Panc1 (cell line): Measurements from ENCODE around the gene SLC7A9. TPM values are rescaled to one million over a fixed set of nuclear protein-coding genes. Genes with fewer than 3 reads are reported as not detected.
"Not testable (repeated sequence)": the region's sequence is repeated elsewhere in the genome, so short reads cannot be mapped to it uniquely, and the experiment has no call there.

Experiments
- ATAC-seq: fragments of 200-7000 bp; cut with Tn5 transposase; 2 replicates; pipeline ENCODE4 v1.9.1; 2020; ENCODE audit warnings: mild to moderate bottlenecking, moderate library complexity
- BruUV-seq: library from RNA; stranded (reverse); fragments of 400-500 nt; replicated peaks from 2 replicates; lab custom pipeline; 2021; lab: Mats Ljungman, UMichigan
- CTCF ChIA-PET: fragments of 300-600 bp; sonication (Branson Sonifier 250); formaldehyde crosslinking; loops from one replicate; lab custom pipeline; 2022; ENCODE audit warnings: antibody characterized with exemption; lab: Charles Lee
- POLR2A ChIA-PET: fragments of 300-600 bp; sonication (Branson Sonifier 250); formaldehyde crosslinking; loops from one replicate; lab custom pipeline; 2022; ENCODE audit warnings: antibody characterized with exemption; lab: Charles Lee
- DNase-seq: peaks from one replicate; pipeline ENCODE4 v3.0.0-alpha.2; 2010; ENCODE audit warnings: low read depth, low spot score
- H3K27ac ChIP-seq: 2 replicates; pipeline ENCODE4 v1.5.1; 2011; ENCODE audit warnings: mild to moderate bottlenecking, low read length, inconsistent platforms
- H3K27me3 ChIP-seq: fragments of 200-500 bp; sonication (Bioruptor generic); 2 replicates; pipeline ENCODE4 v1.6.0; 2014; ENCODE audit warnings: low read length, inconsistent platforms; ENCODE audit not compliant: control insufficient read depth, insufficient read depth
- H3K36me3 ChIP-seq: fragments of 200-500 bp; sonication (Bioruptor generic); 2 replicates; pipeline ENCODE4 v1.5.1; 2014; ENCODE audit warnings: inconsistent platforms, mild to moderate bottlenecking, low read length, moderate library complexity; ENCODE audit not compliant: control insufficient read depth, insufficient read depth
- H3K4me1 ChIP-seq: 2 replicates; pipeline ENCODE4 v1.5.1; 2011; ENCODE audit warnings: inconsistent platforms, mild to moderate bottlenecking, low read length, moderate library complexity; ENCODE audit not compliant: control insufficient read depth, insufficient read depth
- H3K4me3 ChIP-seq, 2 experiments: 2 replicates each; pipeline ENCODE4 v1.5.1; 2011 to 2012; ENCODE audit warnings: low read depth in 2 of 2, low read length in 2 of 2, mild to moderate bottlenecking in 2 of 2, inconsistent platforms in 1 of 2, moderate library complexity in 1 of 2
- H3K9me3 ChIP-seq: fragments of 200-500 bp; sonication (Bioruptor generic); 2 replicates; pipeline ENCODE4 v1.5.1; 2014; ENCODE audit warnings: low read depth, mild to moderate bottlenecking, inconsistent platforms, low read length, moderate library complexity; ENCODE audit not compliant: control insufficient read depth, insufficient read depth
- POLR2AphosphoS5 ChIP-seq: IDR thresholded peaks from 2 replicates; pipeline ENCODE4 v1.6.1; 2012; ENCODE audit warnings: mild to moderate bottlenecking, low read depth, low read length, moderate library complexity
- SIN3A ChIP-seq: IDR thresholded peaks from 2 replicates; pipeline ENCODE4 v1.6.1; 2012; ENCODE audit warnings: low read depth, mild to moderate bottlenecking, low read length, moderate library complexity, borderline replicate concordance; ENCODE audit not compliant: insufficient read depth
- TCF7L2 ChIP-seq: IDR thresholded peaks from 2 replicates; pipeline ENCODE4 v1.6.1; 2011; ENCODE audit warnings: mild to moderate bottlenecking, low read depth, low read length, inconsistent platforms
- in situ Hi-C: cut with HindIII; loops from 2 replicates; pipeline ENCODE4 v1.10.0; 2016; ENCODE audit warnings: low sequenced_read_pairs, low pct_unique_long_range_greater_than_20kb
- intact Hi-C: fragments of 100-400 bp; cut with micrococcal nuclease; formaldehyde crosslinking; loops from one replicate; pipeline ENCODE4 v1.10.0; 2022; ENCODE audit not compliant: unreplicated experiment
- total RNA-seq: library from RNA; stranded (reverse); gene quantifications from one replicate; pipeline ENCODE4 v1.2.1, GENCODE V29; 2021; ENCODE audit not compliant: unreplicated experiment
- TF ChIP-seq, protein P1 (sequence below): fragments of 450-650 bp; IDR thresholded peaks from 2 replicates; pipeline ENCODE4 v1.5.1; 2017; ENCODE audit warnings: mild to moderate bottlenecking
- TF ChIP-seq, protein P2 (sequence below), 2 experiments: IDR thresholded peaks; 2 replicates each; pipeline ENCODE4 v1.6.1; 2011 to 2012; ENCODE audit warnings: low read depth in 2 of 2, control low read depth in 1 of 2, low read length in 1 of 2, mild to moderate bottlenecking in 1 of 2, moderate library complexity in 1 of 2; ENCODE audit not compliant: insufficient read depth in 1 of 2

SLC7A9 gene
- total RNA-seq, 1 experiment from 2014 or later = 0.28 TPM

DNA sequence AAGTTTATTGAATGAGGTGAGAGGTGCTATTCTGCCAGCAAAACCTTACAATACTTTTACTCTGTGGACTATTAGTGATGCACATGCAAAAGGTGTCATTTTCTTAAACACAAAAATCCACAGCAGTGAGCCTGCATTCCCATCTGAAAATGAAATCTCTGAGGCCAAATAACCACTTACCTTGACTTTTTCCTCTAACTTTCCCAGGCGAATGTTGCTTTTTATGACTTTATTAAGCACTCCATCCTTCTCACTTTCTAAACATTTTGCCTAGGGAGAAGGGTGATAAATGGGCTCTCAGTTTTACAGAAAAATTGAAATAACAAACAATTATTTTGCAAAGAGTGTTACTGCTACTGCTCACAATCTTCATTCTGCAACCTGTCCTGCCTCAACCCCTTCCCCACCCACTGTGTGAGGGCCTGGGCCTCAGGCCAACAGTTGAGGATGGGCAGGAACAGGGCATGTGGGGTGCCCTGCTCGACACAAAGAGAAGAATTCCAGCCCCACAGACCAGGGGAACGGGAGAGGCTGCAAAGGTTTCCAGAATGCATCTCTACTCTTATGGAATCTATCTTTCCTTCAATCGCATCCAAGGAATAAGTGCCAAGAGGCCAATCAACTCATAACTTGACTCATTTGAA, 18.1 kb upstream of the SLC7A9 start:
- ChIA-PET CTCF (no interaction called here), POLR2A (no interaction called here)
- Histone ChIP-seq H3K9me3 (peaks cover 2% of the 10 kb centered on the region; the same call in 1 of the 2 replicates), H3K36me3 (no peaks in the 10 kb centered on the region), H3K27ac (no peak overlapping the region), H3K4me3 (no peak overlapping the region), H3K27me3 (no peaks in the 10 kb centered on the region), H3K4me1 (no peaks in the 10 kb centered on the region)
- intact Hi-C loops = no loop called here
- DNase-seq = no peak
- no TSS peak for BruUV-seq
- in situ Hi-C loops = no loop called here
- no peak for ATAC-seq
- TF ChIP-seq TCF7L2 (no peak), SIN3A (no peak), POLR2AphosphoS5 (no peak)
- TF ChIP-seq, protein P1, sequence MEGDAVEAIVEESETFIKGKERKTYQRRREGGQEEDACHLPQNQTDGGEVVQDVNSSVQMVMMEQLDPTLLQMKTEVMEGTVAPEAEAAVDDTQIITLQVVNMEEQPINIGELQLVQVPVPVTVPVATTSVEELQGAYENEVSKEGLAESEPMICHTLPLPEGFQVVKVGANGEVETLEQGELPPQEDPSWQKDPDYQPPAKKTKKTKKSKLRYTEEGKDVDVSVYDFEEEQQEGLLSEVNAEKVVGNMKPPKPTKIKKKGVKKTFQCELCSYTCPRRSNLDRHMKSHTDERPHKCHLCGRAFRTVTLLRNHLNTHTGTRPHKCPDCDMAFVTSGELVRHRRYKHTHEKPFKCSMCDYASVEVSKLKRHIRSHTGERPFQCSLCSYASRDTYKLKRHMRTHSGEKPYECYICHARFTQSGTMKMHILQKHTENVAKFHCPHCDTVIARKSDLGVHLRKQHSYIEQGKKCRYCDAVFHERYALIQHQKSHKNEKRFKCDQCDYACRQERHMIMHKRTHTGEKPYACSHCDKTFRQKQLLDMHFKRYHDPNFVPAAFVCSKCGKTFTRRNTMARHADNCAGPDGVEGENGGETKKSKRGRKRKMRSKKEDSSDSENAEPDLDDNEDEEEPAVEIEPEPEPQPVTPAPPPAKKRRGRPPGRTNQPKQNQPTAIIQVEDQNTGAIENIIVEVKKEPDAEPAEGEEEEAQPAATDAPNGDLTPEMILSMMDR = no peak
- TF ChIP-seq, protein P2, sequence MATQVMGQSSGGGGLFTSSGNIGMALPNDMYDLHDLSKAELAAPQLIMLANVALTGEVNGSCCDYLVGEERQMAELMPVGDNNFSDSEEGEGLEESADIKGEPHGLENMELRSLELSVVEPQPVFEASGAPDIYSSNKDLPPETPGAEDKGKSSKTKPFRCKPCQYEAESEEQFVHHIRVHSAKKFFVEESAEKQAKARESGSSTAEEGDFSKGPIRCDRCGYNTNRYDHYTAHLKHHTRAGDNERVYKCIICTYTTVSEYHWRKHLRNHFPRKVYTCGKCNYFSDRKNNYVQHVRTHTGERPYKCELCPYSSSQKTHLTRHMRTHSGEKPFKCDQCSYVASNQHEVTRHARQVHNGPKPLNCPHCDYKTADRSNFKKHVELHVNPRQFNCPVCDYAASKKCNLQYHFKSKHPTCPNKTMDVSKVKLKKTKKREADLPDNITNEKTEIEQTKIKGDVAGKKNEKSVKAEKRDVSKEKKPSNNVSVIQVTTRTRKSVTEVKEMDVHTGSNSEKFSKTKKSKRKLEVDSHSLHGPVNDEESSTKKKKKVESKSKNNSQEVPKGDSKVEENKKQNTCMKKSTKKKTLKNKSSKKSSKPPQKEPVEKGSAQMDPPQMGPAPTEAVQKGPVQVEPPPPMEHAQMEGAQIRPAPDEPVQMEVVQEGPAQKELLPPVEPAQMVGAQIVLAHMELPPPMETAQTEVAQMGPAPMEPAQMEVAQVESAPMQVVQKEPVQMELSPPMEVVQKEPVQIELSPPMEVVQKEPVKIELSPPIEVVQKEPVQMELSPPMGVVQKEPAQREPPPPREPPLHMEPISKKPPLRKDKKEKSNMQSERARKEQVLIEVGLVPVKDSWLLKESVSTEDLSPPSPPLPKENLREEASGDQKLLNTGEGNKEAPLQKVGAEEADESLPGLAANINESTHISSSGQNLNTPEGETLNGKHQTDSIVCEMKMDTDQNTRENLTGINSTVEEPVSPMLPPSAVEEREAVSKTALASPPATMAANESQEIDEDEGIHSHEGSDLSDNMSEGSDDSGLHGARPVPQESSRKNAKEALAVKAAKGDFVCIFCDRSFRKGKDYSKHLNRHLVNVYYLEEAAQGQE (IDR thresholded peaks at IDR 0.05; ENCODE audit: insufficient read depth in 1 of 2, low read depth in 2 of 2, low read length in 1 of 2) = no peak

DNA sequence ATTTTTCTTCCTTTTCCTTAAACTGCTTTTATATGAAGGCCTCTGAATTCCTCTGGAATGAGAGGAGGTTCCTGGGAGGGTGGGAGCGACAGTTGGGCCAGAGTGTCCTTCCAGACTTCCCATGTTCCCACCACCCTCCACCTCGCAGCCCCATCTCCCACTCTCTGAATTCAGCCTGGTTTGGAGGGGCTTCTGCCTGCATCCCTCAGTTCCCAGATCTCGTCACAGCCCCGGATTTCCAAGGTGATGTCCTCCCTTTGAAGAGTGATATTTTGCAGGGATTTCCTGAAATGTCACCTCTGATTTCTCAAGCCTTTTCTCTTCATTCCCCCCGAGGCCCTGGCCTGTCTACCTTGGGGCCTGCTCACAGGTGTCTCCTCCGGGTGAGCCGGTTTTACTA, 16.7 kb upstream of the SLC7A9 start:
- Histone ChIP-seq H3K27ac (no peak overlapping the region), H3K27me3 (no peaks in the 10 kb centered on the region), H3K4me1 (no peaks in the 10 kb centered on the region), H3K36me3 (no peaks in the 10 kb centered on the region), H3K9me3 (no peaks in the 10 kb centered on the region), H3K4me3 (no peak overlapping the region)
- ChIA-PET POLR2A (no interaction called here), CTCF (no interaction called here)
- in situ Hi-C loops (no loop called here), intact Hi-C loops (no loop called here)
- TF ChIP-seq SIN3A (no peak), POLR2AphosphoS5 (no peak)
- TF ChIP-seq, protein P1 = no peak
- TF ChIP-seq, protein P2 (IDR thresholded peaks at IDR 0.05; ENCODE audit: insufficient read depth in 1 of 2, low read depth in 2 of 2, low read length in 1 of 2) = no peak
- DNase-seq = no peak
- no peak for ATAC-seq
- BruUV-seq = no TSS peak

DNA sequence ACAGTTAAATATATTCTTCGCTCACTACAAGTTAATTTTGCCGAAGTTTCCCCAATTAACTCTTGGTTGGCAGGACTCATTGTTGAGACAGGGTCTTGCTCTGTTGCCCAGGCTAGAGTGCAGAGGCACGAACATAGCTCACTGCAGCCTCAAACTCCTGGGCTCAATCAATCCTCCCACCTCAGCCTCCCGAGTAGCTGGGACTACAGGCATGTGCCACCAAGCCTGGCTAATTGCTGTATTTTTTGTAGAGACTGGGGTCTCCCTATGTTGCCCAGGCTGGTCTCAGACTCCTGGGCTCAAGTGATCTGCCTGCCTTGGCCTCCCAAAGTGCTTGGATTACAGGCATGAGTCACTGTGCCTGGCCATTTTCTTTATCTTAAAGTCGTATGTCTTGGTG, 15.7 kb upstream of the SLC7A9 start:
- in situ Hi-C loops, POLR2A ChIA-PET, ATAC-seq, intact Hi-C loops, BruUV-seq, H3K9me3 ChIP-seq, DNase-seq, H3K27ac ChIP-seq, H3K36me3 ChIP-seq, H3K27me3 ChIP-seq, H3K4me1 ChIP-seq, H3K4me3 ChIP-seq: not testable (repeated sequence)
- CTCF ChIA-PET = interaction anchor here (0.6 kb wide), 1 partner anchor 1504 kb away, joined by 3 read pairs; no protein-coding TSS in a partner anchor
